ENCODE measurements around the gene PRKAB1. TPM values are rescaled to one million over a fixed set of nuclear protein-coding genes. Genes with fewer than 3 reads are reported as not detected.

The PRKAB1 gene
- total RNA-seq, 1 donor from 2014 or later, result 28.9 TPM

GRCh38 chr12:119721306-119721705, 53.4 kb downstream of the PRKAB1 start:
- Histone ChIP-seq H3K27me3 (ENCODE audit: control insufficient read depth, insufficient read depth, low read length) (no peaks in the 10 kb centered on the region), H3K4me3 (ENCODE audit: low read depth, low read length) (no peak overlapping the region), H3K36me3 (ENCODE audit: control insufficient read depth, insufficient read depth, low read length) (no peaks in the 10 kb centered on the region)
- TF ChIP-seq CTCF (IDR thresholded peaks at IDR 0.05; ENCODE audit: insufficient read depth, low read length, poor library complexity, severe bottlenecking), result no peak
- DNase-seq (ENCODE audit: low read depth), result no peak

- Histone ChIP-seq H3K4me3 (ENCODE audit: low read depth, low read length) (no peak overlapping the region), H3K36me3 (ENCODE audit: control insufficient read depth, insufficient read depth, low read length) (no peaks in the 10 kb centered on the region), H3K27me3 (ENCODE audit: control insufficient read depth, insufficient read depth, low read length) (no peaks in the 10 kb centered on the region)
- no peak for DNase-seq (ENCODE audit: low read depth)
- no peak for TF ChIP-seq CTCF (IDR thresholded peaks at IDR 0.05; ENCODE audit: insufficient read depth, low read length, poor library complexity, severe bottlenecking)
These were observed 57.6 kb downstream of the PRKAB1 start for GRCh38 chr12:119725523-119725922.

GRCh38 chr12:119727600-119728443, 59.9 kb downstream of the PRKAB1 start:
- Histone ChIP-seq H3K36me3 (ENCODE audit: control insufficient read depth, insufficient read depth, low read length) (no peaks in the 10 kb centered on the region), H3K27me3 (ENCODE audit: control insufficient read depth, insufficient read depth, low read length) (no peaks in the 10 kb centered on the region), H3K4me3 (ENCODE audit: low read depth, low read length) (no peak overlapping the region)
- TF ChIP-seq CTCF (IDR thresholded peaks at IDR 0.05; ENCODE audit: insufficient read depth, low read length, poor library complexity, severe bottlenecking), result no peak
- no peak for DNase-seq (ENCODE audit: low read depth)

- Histone ChIP-seq H3K36me3 (ENCODE audit: control insufficient read depth, insufficient read depth, low read length) (no peaks in the 10 kb centered on the region), H3K27me3 (ENCODE audit: control insufficient read depth, insufficient read depth, low read length) (no peaks in the 10 kb centered on the region), H3K4me3 (ENCODE audit: low read depth, low read length) (no peak overlapping the region)
- no peak for DNase-seq (ENCODE audit: low read depth)
- no peak for TF ChIP-seq CTCF (IDR thresholded peaks at IDR 0.05; ENCODE audit: insufficient read depth, low read length, poor library complexity, severe bottlenecking)
These were observed 60.5 kb downstream of the PRKAB1 start for GRCh38 chr12:119728444-119728745.

- no peak for TF ChIP-seq CTCF (IDR thresholded peaks at IDR 0.05; ENCODE audit: insufficient read depth, low read length, poor library complexity, severe bottlenecking)
- no peak for DNase-seq (ENCODE audit: low read depth)
- Histone ChIP-seq H3K36me3 (ENCODE audit: control insufficient read depth, insufficient read depth, low read length) (no peaks in the 10 kb centered on the region), H3K27me3 (ENCODE audit: control insufficient read depth, insufficient read depth, low read length) (no peaks in the 10 kb centered on the region), H3K4me3 (ENCODE audit: low read depth, low read length) (no peak overlapping the region)
These were observed 61.9 kb downstream of the PRKAB1 start for GRCh38 chr12:119729871-119730270.

- H3K36me3 ChIP-seq (ENCODE audit: control insufficient read depth, insufficient read depth, low read length), result no peaks in the 10 kb centered on the region
- no peaks in the 10 kb centered on the region for H3K27me3 ChIP-seq (ENCODE audit: control insufficient read depth, insufficient read depth, low read length)
- H3K4me3 ChIP-seq (ENCODE audit: low read depth, low read length), result no peak overlapping the region
- TF ChIP-seq CTCF (IDR thresholded peaks at IDR 0.05; ENCODE audit: insufficient read depth, low read length, poor library complexity, severe bottlenecking), result no peak
- no peak for DNase-seq (ENCODE audit: low read depth)
These were observed 62.4 kb downstream of the PRKAB1 start for GRCh38 chr12:119730381-119730780.

Data from kidney epithelial cell (primary cell).